ENCODE results near the gene PRCC.

The PRCC gene

GRCh38 chr1:156841295-156841855 is 74.0 kb downstream of the PRCC start:
- no peak overlapping the region for H3K18ac ChIP-seq (ENCODE audit: low read length)
- DNase-seq (ENCODE audit: low spot score): no peak
- H2AFZ ChIP-seq (ENCODE audit: low read length): no peak overlapping the region
- H3K9me3 ChIP-seq (replicated peaks in 1 of 2; ENCODE audit: control insufficient read depth in 2 of 2, insufficient read depth in 1 of 2, low read depth in 1 of 2, low read length in 2 of 2): peaks cover 0 to 3% of the 10 kb centered on the region in 2 donors
- H3K4me1 ChIP-seq (ENCODE audit: control insufficient read depth in 2 of 2, insufficient read depth in 1 of 2, low read depth in 1 of 2, low read length in 2 of 2): peaks cover 12 to 18% of the 10 kb centered on the region in 2 donors
- peak overlapping the region; percentile 17 for H3K23ac ChIP-seq (ENCODE audit: low read depth, low read length, poor library complexity)
- H2BK15ac ChIP-seq (ENCODE audit: low read length): no peak overlapping the region
- no peak overlapping the region for H3K4me2 ChIP-seq (ENCODE audit: insufficient read depth, low read length, poor library complexity, severe bottlenecking)
- H2AK5ac ChIP-seq (ENCODE audit: low read depth, low read length): no peak overlapping the region
- peaks cover 18 to 67% (median 40%) of the 10 kb centered on the region in 3 experiments for H3K27me3 ChIP-seq (ENCODE audit: control insufficient read depth in 3 of 3, insufficient read depth in 3 of 3, low read depth in 1 of 3, low read length in 3 of 3)
- no peak overlapping the region for H3K14ac ChIP-seq (ENCODE audit: low read length)
- H3K4me3 ChIP-seq (ENCODE audit: low read length in 2 of 2): no peak overlapping the region
- H4K91ac ChIP-seq (ENCODE audit: low read depth, low read length, poor library complexity): no peak overlapping the region
- no peak overlapping the region for H3K4ac ChIP-seq (ENCODE audit: low read length)
- no peaks in the 10 kb centered on the region for H3K79me1 ChIP-seq (ENCODE audit: low read depth, low read length)
- H2BK5ac ChIP-seq (ENCODE audit: low read length): peak overlapping the region; percentile 15
- no peaks in the 10 kb centered on the region for H3K36me3 ChIP-seq (replicated peaks in 1 of 2; ENCODE audit: control insufficient read depth in 2 of 2, insufficient read depth in 2 of 2, low read length in 2 of 2)
- no peak overlapping the region for H2BK12ac ChIP-seq (ENCODE audit: low read length)
- WGBS, 2 donors (ENCODE audit: extremely low coverage in 2 of 2, insufficient read length in 2 of 2, insufficient replicate concordance in 1 of 2): no CpG with 5 or more reads among the region's 16 CpGs
- H4K8ac ChIP-seq (ENCODE audit: low read depth, low read length): no peak overlapping the region
- no peak overlapping the region for H2BK120ac ChIP-seq (ENCODE audit: low read depth, low read length)
- H3K9ac ChIP-seq (ENCODE audit: low read depth, low read length, poor library complexity): no peak overlapping the region
- H3K27ac ChIP-seq (replicated peaks; ENCODE audit: low read length): no peak overlapping the region

GRCh38 chr1:156842618-156843300 is 75.4 kb downstream of the PRCC start:
- Histone ChIP-seq H3K9me3 (replicated peaks in 1 of 2; ENCODE audit: control insufficient read depth in 2 of 2, insufficient read depth in 1 of 2, low read depth in 1 of 2, low read length in 2 of 2) (peaks cover 0 to 3% of the 10 kb centered on the region in 2 donors), H3K9ac (ENCODE audit: low read depth, low read length, poor library complexity) (no peak overlapping the region), H3K79me1 (ENCODE audit: low read depth, low read length) (no peaks in the 10 kb centered on the region), H3K23ac (ENCODE audit: low read depth, low read length, poor library complexity) (no peak overlapping the region), H3K27me3 (ENCODE audit: control insufficient read depth in 3 of 3, insufficient read depth in 3 of 3, low read depth in 1 of 3, low read length in 3 of 3) (peaks cover 23 to 67% (median 53%) of the 10 kb centered on the region in 3 experiments), H4K8ac (ENCODE audit: low read depth, low read length) (no peak overlapping the region), H3K4me2 (ENCODE audit: insufficient read depth, low read length, poor library complexity, severe bottlenecking) (no peak overlapping the region), H3K27ac (replicated peaks; ENCODE audit: low read length) (no peak overlapping the region), H2BK120ac (ENCODE audit: low read depth, low read length) (no peak overlapping the region), H2BK12ac (ENCODE audit: low read length) (no peak overlapping the region), H3K4me3 (ENCODE audit: low read length in 2 of 2) (no peak overlapping the region), H3K18ac (ENCODE audit: low read length) (no peak overlapping the region), H3K4me1 (ENCODE audit: control insufficient read depth in 2 of 2, insufficient read depth in 1 of 2, low read depth in 1 of 2, low read length in 2 of 2) (peaks cover 12 to 18% of the 10 kb centered on the region in 2 donors), H2AFZ (ENCODE audit: low read length) (no peak overlapping the region), H3K36me3 (replicated peaks in 1 of 2; ENCODE audit: control insufficient read depth in 2 of 2, insufficient read depth in 2 of 2, low read length in 2 of 2) (no peaks in the 10 kb centered on the region), H3K14ac (ENCODE audit: low read length) (no peak overlapping the region), H3K4ac (ENCODE audit: low read length) (no peak overlapping the region), H4K91ac (ENCODE audit: low read depth, low read length, poor library complexity) (no peak overlapping the region), H2BK5ac (ENCODE audit: low read length) (no peak overlapping the region), H2BK15ac (ENCODE audit: low read length) (no peak overlapping the region), H2AK5ac (ENCODE audit: low read depth, low read length) (no peak overlapping the region)
- WGBS, 2 donors (ENCODE audit: extremely low coverage in 2 of 2, insufficient read length in 2 of 2, insufficient replicate concordance in 1 of 2): no CpG with 5 or more reads among the region's 9 CpGs
- no peak for DNase-seq (ENCODE audit: low spot score)

- Histone ChIP-seq H3K18ac (ENCODE audit: low read length) (peak overlapping the region; percentile 25), H3K4me1 (ENCODE audit: control insufficient read depth in 2 of 2, insufficient read depth in 1 of 2, low read depth in 1 of 2, low read length in 2 of 2) (peaks cover 10 to 18% of the 10 kb centered on the region in 2 donors), H4K91ac (ENCODE audit: low read depth, low read length, poor library complexity) (no peak overlapping the region), H2BK15ac (ENCODE audit: low read length) (no peak overlapping the region), H3K36me3 (replicated peaks in 1 of 2; ENCODE audit: control insufficient read depth in 2 of 2, insufficient read depth in 2 of 2, low read length in 2 of 2) (no peaks in the 10 kb centered on the region), H3K9me3 (replicated peaks in 1 of 2; ENCODE audit: control insufficient read depth in 2 of 2, insufficient read depth in 1 of 2, low read depth in 1 of 2, low read length in 2 of 2) (peaks cover 0 to 3% of the 10 kb centered on the region in 2 donors), H2AFZ (ENCODE audit: low read length) (no peak overlapping the region), H4K8ac (ENCODE audit: low read depth, low read length) (no peak overlapping the region), H3K79me1 (ENCODE audit: low read depth, low read length) (no peaks in the 10 kb centered on the region), H3K14ac (ENCODE audit: low read length) (no peak overlapping the region), H3K4ac (ENCODE audit: low read length) (no peak overlapping the region), H3K4me2 (ENCODE audit: insufficient read depth, low read length, poor library complexity, severe bottlenecking) (no peak overlapping the region), H3K27me3 (ENCODE audit: control insufficient read depth in 3 of 3, insufficient read depth in 3 of 3, low read depth in 1 of 3, low read length in 3 of 3) (peaks cover 33 to 79% (median 67%) of the 10 kb centered on the region in 3 experiments), H3K9ac (ENCODE audit: low read depth, low read length, poor library complexity) (no peak overlapping the region), H3K23ac (ENCODE audit: low read depth, low read length, poor library complexity) (no peak overlapping the region), H3K27ac (replicated peaks; ENCODE audit: low read length) (no peak overlapping the region), H2BK120ac (ENCODE audit: low read depth, low read length) (no peak overlapping the region), H3K4me3 (ENCODE audit: low read length in 2 of 2) (peak overlapping the region in 1 of 2 donors; percentile 22), H2BK12ac (ENCODE audit: low read length) (no peak overlapping the region), H2BK5ac (ENCODE audit: low read length) (no peak overlapping the region), H2AK5ac (ENCODE audit: low read depth, low read length) (no peak overlapping the region)
- no CpG with 5 or more reads among the region's 6 CpGs for WGBS, 2 donors (ENCODE audit: extremely low coverage in 2 of 2, insufficient read length in 2 of 2, insufficient replicate concordance in 1 of 2)
- no peak for DNase-seq (ENCODE audit: low spot score)
These were observed 76.8 kb downstream of the PRCC start for GRCh38 chr1:156844102-156844501.

- no peak overlapping the region for H2BK120ac ChIP-seq (ENCODE audit: low read depth, low read length)
- H2AFZ ChIP-seq (ENCODE audit: low read length): no peak overlapping the region
- H4K91ac ChIP-seq (ENCODE audit: low read depth, low read length, poor library complexity): no peak overlapping the region
- no peak overlapping the region for H3K4me2 ChIP-seq (ENCODE audit: insufficient read depth, low read length, poor library complexity, severe bottlenecking)
- no peak for DNase-seq (ENCODE audit: low spot score)
- no peak overlapping the region for H2BK15ac ChIP-seq (ENCODE audit: low read length)
- no peaks in the 10 kb centered on the region for H3K79me1 ChIP-seq (ENCODE audit: low read depth, low read length)
- peaks cover 5 to 13% of the 10 kb centered on the region in 2 donors for H3K4me1 ChIP-seq (ENCODE audit: control insufficient read depth in 2 of 2, insufficient read depth in 1 of 2, low read depth in 1 of 2, low read length in 2 of 2)
- peaks cover 0 to 3% of the 10 kb centered on the region in 2 donors for H3K9me3 ChIP-seq (replicated peaks in 1 of 2; ENCODE audit: control insufficient read depth in 2 of 2, insufficient read depth in 1 of 2, low read depth in 1 of 2, low read length in 2 of 2)
- peak overlapping the region in 1 of 2 donors; percentile 22 for H3K4me3 ChIP-seq (ENCODE audit: low read length in 2 of 2)
- H2AK5ac ChIP-seq (ENCODE audit: low read depth, low read length): no peak overlapping the region
- no peak overlapping the region for H4K8ac ChIP-seq (ENCODE audit: low read depth, low read length)
- no peak overlapping the region for H3K4ac ChIP-seq (ENCODE audit: low read length)
- no peak overlapping the region for H3K14ac ChIP-seq (ENCODE audit: low read length)
- no peaks in the 10 kb centered on the region for H3K36me3 ChIP-seq (replicated peaks in 1 of 2; ENCODE audit: control insufficient read depth in 2 of 2, insufficient read depth in 2 of 2, low read length in 2 of 2)
- no CpG with 5 or more reads among the region's 14 CpGs for WGBS, 2 donors (ENCODE audit: extremely low coverage in 2 of 2, insufficient read length in 2 of 2, insufficient replicate concordance in 1 of 2)
- H2BK5ac ChIP-seq (ENCODE audit: low read length): no peak overlapping the region
- no peak overlapping the region for H2BK12ac ChIP-seq (ENCODE audit: low read length)
- no peak overlapping the region for H3K9ac ChIP-seq (ENCODE audit: low read depth, low read length, poor library complexity)
- H3K23ac ChIP-seq (ENCODE audit: low read depth, low read length, poor library complexity): peak overlapping the region; percentile 87
- no peak overlapping the region for H3K27ac ChIP-seq (replicated peaks; ENCODE audit: low read length)
- peaks cover 37 to 84% (median 72%) of the 10 kb centered on the region in 3 experiments for H3K27me3 ChIP-seq (ENCODE audit: control insufficient read depth in 3 of 3, insufficient read depth in 3 of 3, low read depth in 1 of 3, low read length in 3 of 3)
- no peak overlapping the region for H3K18ac ChIP-seq (ENCODE audit: low read length)
These were observed 77.3 kb downstream of the PRCC start for GRCh38 chr1:156844638-156845037.

All from neuronal stem cell (in vitro differentiated cells).